Endodermal cell (in vitro differentiated cells): ENCODE data around the gene HDDC3. TPM values are rescaled to one million over a fixed set of nuclear protein-coding genes. Genes with fewer than 3 reads are reported as not detected.

Experiments
- total RNA-seq, 2 donors: library from RNA; stranded (reverse); fragmentation: NEBNext Ultra II Directional in 1 of 2; extraction: Animal tissue kit (Norgen Biotek cat#: 25700) in 1 of 2; gene quantifications; 2 replicates in 1 of 2; 3 replicates in 1 of 2; pipeline ENCODE4 v1.2.1, GENCODE V29; 2021

HDDC3 gene
- total RNA-seq, 2 donors from 2014 or later, result 15.3 to 21.5 TPM

Other genes starting within 250 kb of the HDDC3 start
- gene BLM, start 215.2 kb downstream of the HDDC3 start, total RNA-seq, result 10 to 100 TPM; 29.6 to 34.9 TPM
- gene FURIN, start 64.0 kb downstream of the HDDC3 start, total RNA-seq, result 100 to 1,000 TPM in 1 of 2 donors, 10 to 100 TPM in 1; 96.3 to 108 TPM
- gene FES, start 48.0 kb downstream of the HDDC3 start, total RNA-seq, result 10 to 100 TPM; 25.9 to 29.9 TPM
- 10 to 100 TPM; 41.0 to 62.9 TPM for gene MAN2A2, start 29.2 kb downstream of the HDDC3 start, total RNA-seq
- 10 to 100 TPM; 92.5 to 96.6 TPM for gene UNC45A, start 2.7 kb upstream of the HDDC3 start, total RNA-seq
- gene RCCD1, start 22.3 kb upstream of the HDDC3 start, total RNA-seq, result 10 to 100 TPM; 19.8 to 20.9 TPM
- gene PRC1, start 62.0 kb upstream of the HDDC3 start, total RNA-seq, result 100 to 1,000 TPM in 1 of 2 donors, 10 to 100 TPM in 1; 67.3 to 127 TPM
- gene VPS33B, start 90.0 kb upstream of the HDDC3 start, total RNA-seq, result 10 to 100 TPM; 22.4 to 25.0 TPM
- 1 to 10 TPM; 6.5 to 8.8 TPM for gene SV2B, start 167.7 kb upstream of the HDDC3 start, total RNA-seq